Left lung (tissue), 10 donors: ENCODE data around the gene FGFR3. TPM values are rescaled to one million over a fixed set of nuclear protein-coding genes. Genes with fewer than 3 reads are reported as not detected.

Experiments
- ATAC-seq: fragments of 200-7000 bp; cut with Tn5 transposase; one replicate; pipeline ENCODE4 v1.9.1; 2020; ENCODE audit warnings: moderate library complexity
- DNase-seq, 4 donors: peaks; one replicate each; pipeline ENCODE4 v3.0.0-alpha.2; 2013 to 2020
- H3K27ac ChIP-seq, 2 donors: fragments of 200-600 bp; sonication (generic) in 1 of 2; one replicate each; pipeline versions ENCODE4 v1.5.0 to v1.8.0; 2020 to 2021
- H3K27me3 ChIP-seq, 2 donors: fragments of 200-600 bp; sonication (generic) in 1 of 2; one replicate each; pipeline versions ENCODE4 v1.5.0 to v1.8.0; 2020 to 2021
- H3K36me3 ChIP-seq, 2 donors: fragments of 200-600 bp; sonication (generic) in 1 of 2; one replicate each; pipeline versions ENCODE4 v1.5.0 to v1.8.0; 2020 to 2021
- H3K4me1 ChIP-seq, 2 donors: fragments of 200-600 bp; one replicate each; pipeline ENCODE4 v1.8.0; 2021
- H3K4me3 ChIP-seq, 2 donors: fragments of 200-600 bp; sonication (generic) in 1 of 2; one replicate each; pipeline versions ENCODE4 v1.5.0 to v1.8.0; 2020 to 2021; ENCODE audit warnings: mild to moderate bottlenecking in 1 of 2
- H3K9me3 ChIP-seq, 2 donors: fragments of 200-600 bp; sonication (generic) in 1 of 2; one replicate each; pipeline versions ENCODE4 v1.5.0 to v1.8.0; 2020 to 2021
- CTCF ChIP-seq, 2 donors: fragments of 200-600 bp; sonication (generic) in 1 of 2; IDR thresholded peaks; one replicate each; pipeline versions ENCODE4 v1.5.0 to v1.8.0; 2021; ENCODE audit warnings: antibody characterized with exemption in 2 of 2
- intact Hi-C, 2 donors: fragments of 100-400 bp; cut with DNase I; formaldehyde crosslinking; loops; one replicate each; pipeline versions ENCODE4 v1.11.2 to v1.14.2; 2022
- polyA plus RNA-seq, 6 donors: library from polyadenylated mRNA; unstranded; fragments of 120-200 nt; gene quantifications; one replicate each; pipeline ENCODE4 v1.2.1, GENCODE V29; 2013; ENCODE audit not compliant: insufficient read length in 6 of 6
- total RNA-seq, 2 donors: library from RNA; stranded (reverse); fragmentation: NEBNext Ultra II Directional; extraction: Animal tissue kit (Norgen Biotek cat#: 25700); gene quantifications; one replicate each; pipeline ENCODE4 v1.2.1, GENCODE V29; 2021
- donor health status: DM: no; HTN: yes; CAD: no.
- donor health status: DM: no; HTN: no; CAD: no.

The FGFR3 gene
- total and polyA plus RNA-seq, 8 donors, result 10.8 to 134 (median 90.4) TPM

- ATAC-seq (no peak), DNase-seq (peak in 2 of 4 donors; percentile 7 to 67)
- no peak overlapping the region for H3K4me3 ChIP-seq
- H3K4me1 ChIP-seq, result peaks cover 7 to 33% of the 10 kb centered on the region in 2 donors
- H3K9me3 ChIP-seq, result no peaks in the 10 kb centered on the region
- TF ChIP-seq CTCF (IDR thresholded peaks at IDR 0.05), result no peak
- intact Hi-C loops, result no loop called here
- no peaks in the 10 kb centered on the region for H3K27me3 ChIP-seq
- peaks cover 0 to 7% of the 10 kb centered on the region in 2 donors for H3K36me3 ChIP-seq
- H3K27ac ChIP-seq, result no peak overlapping the region
These were observed 58.7 kb downstream of the FGFR3 start for GRCh38 chr4:1851575-1852410.

DNA sequence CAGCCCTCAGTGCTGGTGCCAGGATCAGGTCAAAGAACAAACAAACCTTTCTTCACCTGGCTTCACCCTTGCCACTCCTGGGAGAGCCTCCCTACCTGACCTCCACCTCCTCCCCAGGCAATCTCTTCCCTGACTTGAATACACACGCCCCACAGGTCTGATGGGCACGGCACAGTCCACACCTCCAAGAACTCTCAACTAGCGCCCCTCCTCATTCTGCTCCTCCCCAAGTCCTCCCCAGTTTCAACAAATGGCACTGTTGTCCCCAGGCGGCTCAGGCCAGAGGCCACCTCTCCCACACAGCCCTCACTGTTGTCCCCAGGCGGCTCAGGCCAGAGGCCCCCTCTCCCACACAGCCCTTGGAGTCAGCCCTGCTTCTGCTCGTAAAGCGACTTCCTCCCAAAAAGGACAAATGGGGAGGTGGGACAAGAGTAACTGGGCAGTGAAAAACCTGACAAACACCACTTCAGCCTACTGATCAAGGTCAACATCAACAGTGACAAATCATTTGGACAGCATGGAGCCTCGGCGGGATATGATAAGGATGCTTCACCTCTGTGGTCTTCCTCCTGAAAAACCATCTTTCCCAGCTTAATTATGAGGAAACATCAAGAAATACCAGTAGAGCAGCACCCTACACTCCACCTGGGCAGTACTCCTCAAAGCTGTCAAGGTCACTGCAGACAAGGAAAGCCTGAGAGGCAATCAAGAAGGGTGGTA lies 60.0 kb downstream of the FGFR3 start:
- intact Hi-C loops, result no loop called here
- H3K4me1 ChIP-seq, result peaks cover 14 to 41% of the 10 kb centered on the region in 2 donors
- no peak overlapping the region for H3K27ac ChIP-seq
- H3K9me3 ChIP-seq, result no peaks in the 10 kb centered on the region
- no peaks in the 10 kb centered on the region for H3K36me3 ChIP-seq
- H3K4me3 ChIP-seq, result no peak overlapping the region
- H3K27me3 ChIP-seq, result no peaks in the 10 kb centered on the region
- ATAC-seq (no peak), DNase-seq (peak in 1 of 4 donors; percentile 47)
- no peak for TF ChIP-seq CTCF (IDR thresholded peaks at IDR 0.05)

DNA sequence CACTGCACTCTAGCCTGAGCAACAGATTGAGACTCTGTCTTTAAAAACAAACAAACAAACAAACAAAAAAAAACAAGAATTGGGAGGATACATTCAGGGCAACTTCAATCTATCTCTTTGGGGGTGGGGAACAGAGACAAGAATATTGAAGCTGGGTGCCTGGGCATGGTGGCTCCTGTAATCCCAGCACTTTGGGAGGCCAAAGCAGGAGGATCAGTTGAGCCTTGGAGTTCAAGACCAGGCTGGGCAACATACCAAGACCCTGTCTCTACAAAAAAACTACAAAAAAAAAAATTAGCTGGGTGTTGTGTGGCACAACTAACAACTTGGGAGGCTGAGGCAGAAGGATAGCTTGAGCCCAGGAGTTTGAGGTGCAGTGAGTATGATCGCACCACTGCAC lies 61.7 kb downstream of the FGFR3 start:
- no peaks in the 10 kb centered on the region for H3K36me3 ChIP-seq
- no peaks in the 10 kb centered on the region for H3K9me3 ChIP-seq
- peaks cover 14 to 41% of the 10 kb centered on the region in 2 donors for H3K4me1 ChIP-seq
- no peaks in the 10 kb centered on the region for H3K27me3 ChIP-seq
- intact Hi-C loops, result no loop called here
- DNase-seq (no peak), ATAC-seq (no peak)
- peak overlapping the region in 1 of 2 donors; percentile 75 for H3K27ac ChIP-seq
- TF ChIP-seq CTCF (IDR thresholded peaks at IDR 0.05), result no peak
- H3K4me3 ChIP-seq, result peak overlapping the region; percentile 76 to 87

GRCh38 chr4:1855333-1856070 lies 62.4 kb downstream of the FGFR3 start:
- Histone ChIP-seq H3K4me1 (peaks cover 14 to 41% of the 10 kb centered on the region in 2 donors), H3K27me3 (no peaks in the 10 kb centered on the region), H3K4me3 (peak overlapping the region; percentile 76 to 87), H3K36me3 (no peaks in the 10 kb centered on the region), H3K9me3 (no peaks in the 10 kb centered on the region), H3K27ac (peak overlapping the region; percentile 19 to 75)
- intact Hi-C loops, result no loop called here
- no peak for ATAC-seq
- no peak for TF ChIP-seq CTCF (IDR thresholded peaks at IDR 0.05)
- peak in 2 of 4 donors; percentile 3 to 85 for DNase-seq
